ENCODE data around the gene TOP1.
A peak's percentile ranks its signal among the peaks of the same experiment; 100 is the strongest.

TOP1 gene

GRCh38 chr20:41061155-41061554 lies 32.5 kb downstream of the TOP1 start:
- H3K4me1 ChIP-seq (ENCODE audit: low read length), result peaks cover 18% of the 10 kb centered on the region
- DNase-seq, result no peak
- no peaks in the 10 kb centered on the region for H3K9me2 ChIP-seq (replicated peaks; ENCODE audit: insufficient read depth, low read length)
- no peak for TF ChIP-seq EZH2 (optimal IDR thresholded peaks at IDR 0.05; ENCODE audit: low read depth, low read length)
- TF ChIP-seq EZH2phosphoT487 (IDR thresholded peaks at IDR 0.05; ENCODE audit: low read length), result no peak
- TF ChIP-seq CTCF (IDR thresholded peaks at IDR 0.05; ENCODE audit: low read length), result no peak
- no peak overlapping the region for H2AFZ ChIP-seq (ENCODE audit: low read length)
- peaks cover 99% of the 10 kb centered on the region for H3K79me2 ChIP-seq (ENCODE audit: low read length)
- no peak overlapping the region for H3K9ac ChIP-seq (ENCODE audit: low read length)
- H3K4me2 ChIP-seq (ENCODE audit: low read depth, low read length), result no peak overlapping the region
- peaks cover 22% of the 10 kb centered on the region; the same call in 1 of the 2 replicates for H4K20me1 ChIP-seq (ENCODE audit: insufficient read depth, low read length)
- H3K27ac ChIP-seq (ENCODE audit: low read length), result no peak overlapping the region
- no peak overlapping the region for H3K4me3 ChIP-seq (ENCODE audit: low read length)
- peaks cover 19% of the 10 kb centered on the region; the same call in 1 of the 2 replicates for H3K36me3 ChIP-seq (replicated peaks; ENCODE audit: insufficient read depth, low read length)
- no peaks in the 10 kb centered on the region for H3K27me3 ChIP-seq (replicated peaks; ENCODE audit: insufficient read depth, low read length)
- H3F3A ChIP-seq (ENCODE audit: insufficient read depth, low read length), result peaks cover 9% of the 10 kb centered on the region; the same call in 1 of the 2 replicates
- no peaks in the 10 kb centered on the region for H3K9me3 ChIP-seq (replicated peaks; ENCODE audit: insufficient read depth, low read length)

- no peak overlapping the region for H3K27ac ChIP-seq (ENCODE audit: low read length)
- H3K9me2 ChIP-seq (replicated peaks; ENCODE audit: insufficient read depth, low read length), result no peaks in the 10 kb centered on the region
- no peak overlapping the region for H3K9ac ChIP-seq (ENCODE audit: low read length)
- peaks cover 97% of the 10 kb centered on the region for H3K79me2 ChIP-seq (ENCODE audit: low read length)
- DNase-seq, result no peak
- H3K4me1 ChIP-seq (ENCODE audit: low read length), result peaks cover 18% of the 10 kb centered on the region
- H4K20me1 ChIP-seq (ENCODE audit: insufficient read depth, low read length), result peaks cover 15% of the 10 kb centered on the region; the same call in 1 of the 2 replicates
- no peaks in the 10 kb centered on the region for H3K9me3 ChIP-seq (replicated peaks; ENCODE audit: insufficient read depth, low read length)
- H3F3A ChIP-seq (ENCODE audit: insufficient read depth, low read length), result peaks cover 9% of the 10 kb centered on the region; the same call in 1 of the 2 replicates
- H3K36me3 ChIP-seq (replicated peaks; ENCODE audit: insufficient read depth, low read length), result peaks cover 24% of the 10 kb centered on the region
- H3K27me3 ChIP-seq (replicated peaks; ENCODE audit: insufficient read depth, low read length), result no peaks in the 10 kb centered on the region
- TF ChIP-seq CTCF (IDR thresholded peaks at IDR 0.05; ENCODE audit: low read length) (peak; percentile 29; the same call in 1 of the 2 replicates), EZH2 (optimal IDR thresholded peaks at IDR 0.05; ENCODE audit: low read depth, low read length) (no peak)
- H3K4me2 ChIP-seq (ENCODE audit: low read depth, low read length), result no peak overlapping the region; the same call in 1 of the 2 replicates
- no peak overlapping the region for H2AFZ ChIP-seq (ENCODE audit: low read length)
- H3K4me3 ChIP-seq (ENCODE audit: low read length), result no peak overlapping the region
Observed at GRCh38 chr20:41063442-41063841, 34.8 kb downstream of the TOP1 start.

- H3F3A ChIP-seq (ENCODE audit: insufficient read depth, low read length), result peaks cover 9% of the 10 kb centered on the region; the same call in 1 of the 2 replicates
- peaks cover 97% of the 10 kb centered on the region for H3K79me2 ChIP-seq (ENCODE audit: low read length)
- H4K20me1 ChIP-seq (ENCODE audit: insufficient read depth, low read length), result peaks cover 15% of the 10 kb centered on the region; the same call in 1 of the 2 replicates
- DNase-seq, result no peak
- no peaks in the 10 kb centered on the region for H3K9me3 ChIP-seq (replicated peaks; ENCODE audit: insufficient read depth, low read length)
- H3K9me2 ChIP-seq (replicated peaks; ENCODE audit: insufficient read depth, low read length), result no peaks in the 10 kb centered on the region
- H3K4me3 ChIP-seq (ENCODE audit: low read length), result no peak overlapping the region
- H3K4me1 ChIP-seq (ENCODE audit: low read length), result peaks cover 18% of the 10 kb centered on the region
- no peak overlapping the region for H2AFZ ChIP-seq (ENCODE audit: low read length)
- H3K27ac ChIP-seq (ENCODE audit: low read length), result peak overlapping the region; percentile 0; the same call in 1 of the 2 replicates
- no peaks in the 10 kb centered on the region for H3K27me3 ChIP-seq (replicated peaks; ENCODE audit: insufficient read depth, low read length)
- no peak overlapping the region for H3K4me2 ChIP-seq (ENCODE audit: low read depth, low read length)
- H3K9ac ChIP-seq (ENCODE audit: low read length), result no peak overlapping the region
- TF ChIP-seq EZH2phosphoT487 (IDR thresholded peaks at IDR 0.05; ENCODE audit: low read length) (no peak), CTCF (IDR thresholded peaks at IDR 0.05; ENCODE audit: low read length) (no peak), EZH2 (optimal IDR thresholded peaks at IDR 0.05; ENCODE audit: low read depth, low read length) (no peak)
- peaks cover 24% of the 10 kb centered on the region for H3K36me3 ChIP-seq (replicated peaks; ENCODE audit: insufficient read depth, low read length)
Observed at GRCh38 chr20:41064377-41064776, 35.8 kb downstream of the TOP1 start.
